K562 (cell line): ENCODE data around the gene DYRK2. TPM values are rescaled to one million over a fixed set of nuclear protein-coding genes. Genes with fewer than 3 reads are reported as not detected.

Source experiments
- ATAC-seq: fragments of 200-7000 bp; cut with Tn5 transposase; 3 replicates; pipeline ENCODE4 v1.9.1; 2020; ENCODE audit warnings: moderate library complexity
- BruUV-seq: library from RNA; stranded (reverse); fragments of 400-500 nt; replicated peaks from 2 replicates; lab custom pipeline; 2021; lab: Mats Ljungman, UMichigan
- CTCF ChIA-PET: fragments of 300-600 bp; formaldehyde crosslinking; extraction: SDS; loops from one replicate; lab custom pipeline; 2021; ENCODE audit warnings: low intra/inter-chr PET ratio; lab: Yijun Ruan, JAX
- POLR2A ChIA-PET: fragments of 300-600, 350-650 bp; sonication (Branson Sonifier 250); formaldehyde crosslinking; extraction: SDS; loops from one replicate; lab custom pipeline; 2021; ENCODE audit warnings: antibody characterized with exemption, inconsistent platforms; lab: Yijun Ruan, JAX
- DNase-seq, 4 experiments: peaks; one replicate each; pipeline versions ENCODE4 v3.0.0 to v3.0.0-alpha.2; 2011 to 2018; ENCODE audit warnings: low spot score in 3 of 4, mixed read lengths in 3 of 4; ENCODE audit errors: extremely low read depth in 1 of 4
- FAIRE-seq: peaks from 2 replicates; lab custom pipeline; 2011; peaks lifted over from hg19 to GRCh38; lab: Jason Lieb, UNC
- H2AFZ ChIP-seq: 2 replicates; pipeline ENCODE4 v1.6.0; 2011; ENCODE audit warnings: low read depth, low read length, control low read depth, inconsistent platforms
- H3K27ac ChIP-seq: fragments of 200-600 bp; 3 replicates; pipeline ENCODE4 v1.8.0; 2011; ENCODE audit warnings: low read depth, mild to moderate bottlenecking, control low read depth, inconsistent platforms, low read length, moderate library complexity, mixed read lengths; ENCODE audit errors: extremely low read depth
- H3K27me3 ChIP-seq, 2 experiments: fragments of 300-600 bp in 1 of 2; 2 replicates in 1 of 2; 3 replicates in 1 of 2; pipeline versions ENCODE4 v1.6.0 to v1.8.0; 2011; ENCODE audit warnings: inconsistent platforms in 2 of 2, low read length in 2 of 2, mild to moderate bottlenecking in 1 of 2, mixed read lengths in 1 of 2, moderate library complexity in 1 of 2; ENCODE audit not compliant: control insufficient read depth in 2 of 2, insufficient read depth in 2 of 2
- H3K36me3 ChIP-seq: fragments of 300-600 bp; 3 replicates; pipeline ENCODE4 v1.8.0; 2011; ENCODE audit warnings: mild to moderate bottlenecking, low read length, inconsistent platforms; ENCODE audit not compliant: control insufficient read depth, insufficient read depth
- H3K4me1 ChIP-seq, 2 experiments: fragments of 200-600 bp in 1 of 2; replicated peaks in 1 of 2; 2 replicates in 1 of 2; 3 replicates in 1 of 2; pipeline versions ENCODE4 v1.5.1 to v1.8.0; 2011; ENCODE audit warnings: inconsistent platforms in 2 of 2, low read length in 2 of 2, mild to moderate bottlenecking in 1 of 2, mixed read lengths in 1 of 2, moderate library complexity in 1 of 2; ENCODE audit not compliant: control insufficient read depth in 2 of 2, insufficient read depth in 2 of 2
- H3K4me2 ChIP-seq: 2 replicates; pipeline ENCODE4 v1.6.1; 2011; ENCODE audit warnings: low read length, control low read depth, inconsistent platforms, mixed read lengths; ENCODE audit not compliant: insufficient read depth
- H3K4me3 ChIP-seq: fragments of 200-600 bp; sonication (generic), shearing (Covaris generic); 2 replicates; pipeline ENCODE4 v1.5.1; 2016; ENCODE audit warnings: control low read depth, inconsistent platforms
- H3K79me2 ChIP-seq: fragments of 200-600 bp; 3 replicates; pipeline ENCODE4 v1.8.0; 2011; ENCODE audit warnings: low read length, inconsistent platforms; ENCODE audit not compliant: control insufficient read depth, insufficient read depth
- H3K9ac ChIP-seq, 2 experiments: 2 replicates each; pipeline versions ENCODE4 v1.6.0 to v1.6.1; 2011; ENCODE audit warnings: low read depth in 2 of 2, low read length in 2 of 2, control low read depth in 1 of 2, inconsistent platforms in 1 of 2, mild to moderate bottlenecking in 1 of 2, mixed read lengths in 1 of 2; ENCODE audit not compliant: insufficient read depth in 1 of 2
- H3K9me1 ChIP-seq: one replicate; pipeline ENCODE4 v1.6.0; 2011; ENCODE audit warnings: inconsistent platforms, mild to moderate bottlenecking, low read length, moderate library complexity; ENCODE audit not compliant: control insufficient read depth, insufficient read depth
- H3K9me3 ChIP-seq: replicated peaks from 2 replicates; pipeline ENCODE4 v1.5.1; 2011; ENCODE audit warnings: low read depth, low read length, inconsistent platforms; ENCODE audit not compliant: control insufficient read depth, insufficient read depth
- H4K20me1 ChIP-seq: replicated peaks from 2 replicates; pipeline ENCODE4 v1.6.1; 2011; ENCODE audit warnings: low read length, inconsistent platforms, mixed read lengths; ENCODE audit not compliant: control insufficient read depth, insufficient read depth
- ATF2 ChIP-seq: sonication (generic); formaldehyde crosslinking; IDR thresholded peaks from 2 replicates; pipeline ENCODE4 v1.8.1; 2022; ENCODE audit warnings: missing genetic modification reagents
- BRD4 ChIP-seq: fragments of 200-600 bp; sonication (generic); IDR thresholded peaks from 2 replicates; pipeline ENCODE4 v1.6.1; 2017; ENCODE audit warnings: inconsistent platforms
- CEBPB ChIP-seq: fragments of 450-650 bp; IDR thresholded peaks from 2 replicates; pipeline ENCODE4 v1.6.1; 2016; ENCODE audit warnings: missing genetic modification characterization, missing compliant biosample characterization
- FIP1L1 ChIP-seq: fragments of 200-400 bp; formaldehyde crosslinking; IDR thresholded peaks from 2 replicates; pipeline ENCODE4 v1.6.1; 2018; ENCODE audit warnings: mild to moderate bottlenecking, low read depth, low read length; ENCODE audit not compliant: poor library complexity, severe bottlenecking
- HBP1 ChIP-seq: fragments of 450-650 bp; formaldehyde crosslinking; IDR thresholded peaks from 2 replicates; pipeline ENCODE4 v1.4.0; 2022; ENCODE audit warnings: missing genetic modification characterization
- KAT2B ChIP-seq: IDR thresholded peaks from one replicate; pipeline ENCODE4 v1.6.1; 2012; ENCODE audit warnings: low read depth, mild to moderate bottlenecking, control low read depth, inconsistent platforms, low read length, moderate library complexity
- NR4A1 ChIP-seq, 2 experiments: fragments of 250-450 bp in 1 of 2; fragments of 450-650 bp in 1 of 2; sonication (Bioruptor Pico) in 1 of 2; IDR thresholded peaks; 2 replicates each; pipeline versions ENCODE4 v1.4.0 to v1.6.1; 2016 to 2020; ENCODE audit warnings: mild to moderate bottlenecking in 2 of 2, missing compliant biosample characterization in 1 of 2, missing genetic modification characterization in 1 of 2, moderate library complexity in 1 of 2
- PHB ChIP-seq: fragments of 250-450 bp; sonication (Bioruptor Pico); IDR thresholded peaks from 2 replicates; pipeline ENCODE4 v1.5.0; 2021
- RUNX1 ChIP-seq: sonication (generic); IDR thresholded peaks from 2 replicates; pipeline ENCODE4 v1.6.1; 2016; ENCODE audit warnings: antibody characterized with exemption, low read depth
- SMARCB1 ChIP-seq: IDR thresholded peaks from 2 replicates; pipeline ENCODE4 v1.6.1; 2011; ENCODE audit warnings: improper control_type of control experiment, low read depth; ENCODE audit not compliant: insufficient read length
- TAF7 ChIP-seq: fragments of 450-650 bp; IDR thresholded peaks from 2 replicates; pipeline ENCODE4 v1.6.1; 2016; ENCODE audit warnings: missing genetic modification characterization, missing compliant biosample characterization
- ZBTB8A ChIP-seq: fragments of 450-650 bp; IDR thresholded peaks from 2 replicates; pipeline ENCODE4 v1.6.1; 2018; ENCODE audit warnings: mild to moderate bottlenecking, moderate library complexity; ENCODE audit not compliant: partially characterized antibody
- ZKSCAN8 ChIP-seq: fragments of 200-800 bp; sonication (Bioruptor generic); IDR thresholded peaks from 2 replicates; pipeline ENCODE4 v1.6.1; 2016; ENCODE audit warnings: missing genetic modification characterization, missing compliant biosample characterization
- ZNF717 ChIP-seq: fragments of 250-450 bp; sonication (Bioruptor Pico); IDR thresholded peaks from 2 replicates; pipeline ENCODE4 v1.5.0; 2021
- WGBS: fragments of 100-300 bp; shearing (Covaris generic); methylation state at CpG from one replicate; pipeline ENCODE4 v1.1.6; 2016; ENCODE audit warnings: low coverage, mixed read lengths; ENCODE audit not compliant: insufficient coverage; ENCODE audit errors: missing lambda C conversion rate; 5-methylcytosine and 5-hydroxymethylcytosine counted together
- in situ Hi-C: fragments of 300-500 bp; cut with MboI; formaldehyde crosslinking; loops from 4 replicates; pipeline ENCODE4 v1.15.0; 2018; ENCODE audit warnings: inconsistent platforms, mixed read lengths
- intact Hi-C: fragments of 100-400 bp; cut with micrococcal nuclease; formaldehyde crosslinking; loops from 2 replicates; pipeline ENCODE4 v1.14.2; 2022
- polyA plus RNA-seq, 8 experiments: library from polyadenylated mRNA; depleted of rRNA in 4 of 8; stranded (reverse) in 5 of 8; unstranded in 3 of 8; fragments of >200 nt; fragmentation: Nextera tagmentation in 2 of 8; fragmentation: Illumina TruSeq in 1 of 8; extraction: Ambion mirVana in 2 of 8; extraction: Trizol in 1 of 8; gene quantifications; 2 replicates each; pipeline versions ENCODE4 v1.2.1 to v1.2.3, GENCODE V29; 2011 to 2014; ENCODE audit warnings: inconsistent platforms in 1 of 8, missing spikeins in 1 of 8
- total RNA-seq, 7 experiments: library from RNA; depleted of rRNA in 6 of 7; stranded (reverse); fragments of >200 nt in 6 of 7; fragmentation: Illumina TruSeq in 2 of 7; extraction: Trizol in 2 of 7; gene quantifications; 2 replicates each; pipeline versions ENCODE4 v1.2.1 to v1.2.3, GENCODE V29; 2011 to 2021; ENCODE audit warnings: low replicate concordance in 1 of 7
- TF ChIP-seq, protein P1 (sequence below), 2 experiments: IDR thresholded peaks; 2 replicates each; pipeline ENCODE4 v1.6.1; 2012; ENCODE audit warnings: improper control_type of control experiment in 2 of 2, low read depth in 2 of 2, low read length in 2 of 2, borderline replicate concordance in 1 of 2

DYRK2 gene
- total and polyA plus RNA-seq, 9 of the 15 experiments (the other 6 are each of a cell fraction or from before 2014, with no cell fraction given), result 1.7 to 15.4 (median 8.4) TPM

- TF ChIP-seq SMARCB1 (no peak), ZBTB8A (no peak), FIP1L1 (no peak)
- TF ChIP-seq, protein P1, sequence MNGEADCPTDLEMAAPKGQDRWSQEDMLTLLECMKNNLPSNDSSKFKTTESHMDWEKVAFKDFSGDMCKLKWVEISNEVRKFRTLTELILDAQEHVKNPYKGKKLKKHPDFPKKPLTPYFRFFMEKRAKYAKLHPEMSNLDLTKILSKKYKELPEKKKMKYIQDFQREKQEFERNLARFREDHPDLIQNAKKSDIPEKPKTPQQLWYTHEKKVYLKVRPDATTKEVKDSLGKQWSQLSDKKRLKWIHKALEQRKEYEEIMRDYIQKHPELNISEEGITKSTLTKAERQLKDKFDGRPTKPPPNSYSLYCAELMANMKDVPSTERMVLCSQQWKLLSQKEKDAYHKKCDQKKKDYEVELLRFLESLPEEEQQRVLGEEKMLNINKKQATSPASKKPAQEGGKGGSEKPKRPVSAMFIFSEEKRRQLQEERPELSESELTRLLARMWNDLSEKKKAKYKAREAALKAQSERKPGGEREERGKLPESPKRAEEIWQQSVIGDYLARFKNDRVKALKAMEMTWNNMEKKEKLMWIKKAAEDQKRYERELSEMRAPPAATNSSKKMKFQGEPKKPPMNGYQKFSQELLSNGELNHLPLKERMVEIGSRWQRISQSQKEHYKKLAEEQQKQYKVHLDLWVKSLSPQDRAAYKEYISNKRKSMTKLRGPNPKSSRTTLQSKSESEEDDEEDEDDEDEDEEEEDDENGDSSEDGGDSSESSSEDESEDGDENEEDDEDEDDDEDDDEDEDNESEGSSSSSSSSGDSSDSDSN (IDR thresholded peaks at IDR 0.05; ENCODE audit: borderline replicate concordance in 1 of 2, low read depth in 2 of 2, low read length in 2 of 2), result no peak
Measured at GRCh38 chr12:67662910-67663538, 14.5 kb downstream of the DYRK2 start (continued).

GRCh38 chr12:67664171-67664570, 15.6 kb downstream of the DYRK2 start:
- POLR2A ChIA-PET, result no interaction called here
- H3K27me3 ChIP-seq, result no peaks in the 10 kb centered on the region
- no peak overlapping the region for H3K9ac ChIP-seq
- H3K4me1 ChIP-seq, result peaks cover 0 to 7% of the 10 kb centered on the region in 2 experiments; a peak in 2 of 5 replicates
- ATAC-seq (no peak), FAIRE-seq (no peak), DNase-seq (no peak)
- CTCF ChIA-PET, result no interaction called here
- H4K20me1 ChIP-seq, result peaks cover 5% of the 10 kb centered on the region; the same call in 1 of the 2 replicates
- in situ Hi-C loops (no loop called here), intact Hi-C loops (no loop called here)
- no peak overlapping the region for H3K4me3 ChIP-seq
- BruUV-seq, result no TSS peak
- 68% methylated on average over 2 of the region's 2 CpGs for WGBS
- no peak overlapping the region for H3K4me2 ChIP-seq
- no peak overlapping the region for H2AFZ ChIP-seq
- peaks cover 8% of the 10 kb centered on the region; the same call in 1 of the 3 replicates for H3K79me2 ChIP-seq
- H3K27ac ChIP-seq, result no peak overlapping the region
- H3K9me3 ChIP-seq, result no peaks in the 10 kb centered on the region
- peaks cover 12% of the 10 kb centered on the region; the same call in 2 of the 3 replicates for H3K36me3 ChIP-seq
- no peaks in the 10 kb centered on the region for H3K9me1 ChIP-seq
- TF ChIP-seq BRD4 (no peak), NR4A1 (CRISPR knock-in tag; IDR thresholded peaks at IDR 0.05) (no peak), NR4A1 (tag; IDR thresholded peaks at IDR 0.05) (no peak), ATF2 (no peak), ZKSCAN8 (CRISPR knock-in tag) (no peak), KAT2B (no peak), PHB (CRISPR knock-in tag) (no peak), RUNX1 (no peak), CEBPB (tag) (no peak), ZNF717 (no peak), TAF7 (tag) (no peak), HBP1 (CRISPR knock-in tag) (no peak)
